Activated CD8-positive, alpha-beta memory T cell treated with anti-CD3 and anti-CD28 coated beads, Interleukin-2, amount 50 U/mL, for 1 hour (primary cell): ENCODE data around the gene POU4F1.
"Not testable (repeated sequence)": the region's sequence is repeated elsewhere in the genome, so short reads cannot be mapped to it uniquely, and the experiment has no call there.

Experiments
- DNase-seq: peaks from one replicate; pipeline ENCODE4 v3.0.0-alpha.2; 2020; ENCODE audit errors: extremely low read depth

POU4F1 gene, protein sequence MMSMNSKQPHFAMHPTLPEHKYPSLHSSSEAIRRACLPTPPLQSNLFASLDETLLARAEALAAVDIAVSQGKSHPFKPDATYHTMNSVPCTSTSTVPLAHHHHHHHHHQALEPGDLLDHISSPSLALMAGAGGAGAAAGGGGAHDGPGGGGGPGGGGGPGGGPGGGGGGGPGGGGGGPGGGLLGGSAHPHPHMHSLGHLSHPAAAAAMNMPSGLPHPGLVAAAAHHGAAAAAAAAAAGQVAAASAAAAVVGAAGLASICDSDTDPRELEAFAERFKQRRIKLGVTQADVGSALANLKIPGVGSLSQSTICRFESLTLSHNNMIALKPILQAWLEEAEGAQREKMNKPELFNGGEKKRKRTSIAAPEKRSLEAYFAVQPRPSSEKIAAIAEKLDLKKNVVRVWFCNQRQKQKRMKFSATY

DNA sequence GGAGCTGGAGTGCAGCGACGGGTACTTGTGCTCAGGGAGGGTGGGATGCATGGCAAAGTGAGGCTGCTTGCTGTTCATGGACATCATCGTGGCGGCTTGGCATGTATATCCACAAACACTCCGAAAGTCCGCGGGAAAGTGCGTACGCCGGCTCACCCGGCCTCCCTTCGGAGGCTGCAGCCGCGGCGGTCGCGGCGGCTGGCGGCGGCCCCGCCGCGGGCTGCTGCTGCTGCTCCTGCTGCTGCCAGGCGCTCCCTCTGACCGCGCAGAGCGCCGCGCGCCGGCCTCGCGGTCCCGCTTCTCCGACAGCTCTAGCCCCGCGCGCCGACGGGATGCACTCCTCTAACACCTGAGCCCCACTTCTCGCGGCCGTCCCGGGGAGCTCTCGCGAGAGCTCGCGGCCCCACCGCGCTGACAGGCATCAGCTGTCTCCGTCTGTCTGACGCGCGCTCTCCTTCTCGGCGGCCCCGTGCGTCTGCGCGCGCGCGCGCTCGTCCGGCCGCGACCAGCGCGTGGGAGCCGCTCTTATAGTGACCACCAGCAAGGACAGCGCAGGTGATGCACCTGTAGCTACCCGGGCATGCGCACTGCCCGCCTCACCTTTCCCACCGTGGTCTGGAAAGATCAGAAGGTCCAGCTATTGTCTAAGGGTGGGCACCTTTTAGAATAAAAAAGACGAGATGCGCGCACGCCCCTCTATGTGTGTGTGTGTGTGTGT, at the start of gene POU4F1:
Gene POU4F1 (minus strand): TSS at position 313 of the 718 bp plus-strand sequence. CDS start 226 bp downstream, at position 87.
- DNase-seq, result no peak

DNA sequence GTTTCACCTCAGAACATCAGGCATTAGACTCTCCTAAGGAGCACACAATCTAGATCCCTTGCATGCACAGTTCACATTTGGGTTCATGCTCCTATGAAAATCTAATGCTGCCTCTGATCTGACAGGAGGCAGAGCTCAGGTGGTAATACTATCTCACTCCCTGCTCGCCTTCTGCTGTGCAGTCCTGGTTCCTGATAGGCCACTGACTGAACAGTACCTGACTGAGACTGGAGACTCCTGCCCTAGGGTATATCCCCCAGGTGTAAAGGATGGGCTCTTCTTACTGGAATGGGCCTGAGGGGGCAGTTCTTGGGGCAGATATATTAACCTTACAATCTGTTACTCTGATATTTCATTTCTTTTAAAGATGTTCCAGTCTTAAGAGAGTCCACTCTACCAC, 49.3 kb upstream of the POU4F1 start:
- no peak for DNase-seq

DNA sequence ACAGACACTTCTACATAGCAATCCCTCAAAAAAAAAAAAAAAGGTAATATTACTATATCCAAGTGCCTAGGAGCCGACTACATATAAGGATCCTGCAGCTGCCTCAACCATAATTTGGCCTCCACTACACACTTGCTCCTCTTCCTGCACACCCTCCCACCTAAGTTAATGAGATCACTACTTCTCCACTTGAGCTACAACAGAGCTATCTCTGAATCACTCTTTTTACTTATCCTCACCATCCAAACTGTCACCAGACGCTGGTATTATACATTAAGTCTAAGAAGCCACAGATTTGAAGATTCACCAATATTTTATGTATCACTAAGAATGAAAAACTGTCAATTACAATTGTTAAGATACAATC, 47.3 kb upstream of the POU4F1 start:
- DNase-seq, result no peak

DNA sequence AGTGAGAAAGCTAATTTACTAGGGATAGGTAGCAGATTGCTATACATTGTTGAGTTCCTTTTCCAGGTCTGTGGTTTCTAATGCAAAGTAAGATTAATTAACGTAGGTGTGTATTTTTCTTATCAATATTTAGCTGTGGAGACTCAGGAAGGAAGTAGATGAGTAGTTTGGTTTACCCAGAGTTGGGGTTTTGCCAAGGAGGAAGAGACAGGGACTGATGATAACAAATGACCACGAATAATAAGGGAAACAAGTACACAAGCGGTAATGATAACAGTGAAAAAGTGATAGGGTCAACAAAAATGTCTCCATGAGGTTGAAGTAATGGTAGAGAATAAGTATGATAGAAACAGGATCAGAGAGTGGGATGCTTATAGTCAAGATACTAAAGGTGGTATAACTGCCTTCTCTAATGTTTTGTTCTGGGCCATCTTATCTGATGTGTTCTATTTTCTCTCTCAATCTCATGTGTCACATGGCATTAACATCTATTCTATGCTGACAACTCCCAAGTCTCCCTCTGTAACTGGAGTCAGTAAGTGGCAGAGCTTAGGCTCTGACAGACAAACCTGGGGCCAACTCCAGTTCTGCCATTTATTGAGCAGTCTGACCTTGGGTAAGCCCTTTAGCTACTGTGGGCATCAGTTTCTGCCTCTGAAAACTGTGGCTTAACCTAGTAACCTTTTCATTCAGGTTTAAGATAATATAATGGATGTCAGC, 46.8 kb upstream of the POU4F1 start:
- no peak for DNase-seq

DNA sequence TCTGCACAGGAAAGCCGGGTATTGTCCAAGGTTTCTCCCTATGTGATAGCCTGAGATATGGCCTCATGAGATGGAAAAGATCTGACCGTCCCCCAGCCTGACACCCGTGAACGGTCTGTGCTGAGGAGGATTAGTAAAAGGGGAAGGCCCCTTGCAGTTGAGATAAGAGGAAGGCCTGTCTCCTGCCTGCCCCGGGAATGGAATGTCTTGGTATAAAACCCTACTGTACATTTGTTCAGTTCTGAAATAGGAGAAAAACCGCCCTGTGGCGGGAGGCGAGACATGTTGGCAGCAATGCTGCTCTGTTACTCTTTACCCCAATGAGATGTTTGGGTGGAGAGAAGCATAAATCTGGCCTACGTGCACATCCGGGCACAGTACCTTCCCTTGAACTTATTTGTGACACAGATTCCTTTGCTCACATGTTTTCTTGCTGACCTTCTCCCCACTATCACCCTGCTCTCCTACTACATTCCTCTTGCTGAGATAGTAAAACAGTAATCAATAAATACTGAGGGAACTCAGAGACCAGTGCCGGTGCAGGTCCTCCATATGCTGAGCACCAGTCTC, 43.8 kb upstream of the POU4F1 start:
- DNase-seq, result not testable (repeated sequence)

DNA sequence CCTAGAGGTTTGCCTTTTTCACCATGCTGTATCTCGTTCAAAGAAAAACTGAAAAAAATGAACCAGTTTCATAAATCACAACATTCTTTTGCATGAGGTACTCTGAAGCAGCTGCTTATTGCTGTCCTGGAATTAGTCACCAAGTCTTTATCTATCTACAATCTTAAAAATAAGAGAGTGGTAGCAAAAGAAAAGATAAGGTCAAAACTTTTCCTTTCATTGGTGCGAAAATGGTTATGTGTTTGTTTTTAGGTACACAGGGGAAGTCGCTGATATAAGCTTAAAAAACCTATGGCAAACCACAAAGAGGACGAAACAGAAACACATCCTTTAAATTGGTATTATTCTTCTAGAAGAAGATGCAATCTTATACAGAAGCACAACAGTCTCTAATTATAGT, 34.9 kb upstream of the POU4F1 start:
- DNase-seq, result no peak

DNA sequence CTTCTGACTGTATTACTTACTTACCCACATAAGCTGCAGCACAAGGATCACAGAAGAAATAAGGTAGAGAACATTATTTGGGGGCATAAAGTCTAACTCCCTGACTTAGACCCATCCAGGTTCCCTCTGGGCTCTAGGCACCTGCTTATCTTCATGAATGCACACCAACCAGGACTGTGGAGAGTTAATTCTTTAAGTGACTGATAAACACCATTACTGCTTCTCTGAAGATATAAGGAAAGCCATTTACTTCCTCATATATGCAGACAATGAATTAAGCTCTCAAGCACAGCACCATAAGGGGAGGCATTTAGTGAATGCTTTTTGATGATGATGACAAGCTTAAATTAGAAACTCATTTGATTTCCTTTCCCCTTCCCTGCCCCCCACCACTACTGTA, 33.1 kb upstream of the POU4F1 start:
- no peak for DNase-seq

DNA sequence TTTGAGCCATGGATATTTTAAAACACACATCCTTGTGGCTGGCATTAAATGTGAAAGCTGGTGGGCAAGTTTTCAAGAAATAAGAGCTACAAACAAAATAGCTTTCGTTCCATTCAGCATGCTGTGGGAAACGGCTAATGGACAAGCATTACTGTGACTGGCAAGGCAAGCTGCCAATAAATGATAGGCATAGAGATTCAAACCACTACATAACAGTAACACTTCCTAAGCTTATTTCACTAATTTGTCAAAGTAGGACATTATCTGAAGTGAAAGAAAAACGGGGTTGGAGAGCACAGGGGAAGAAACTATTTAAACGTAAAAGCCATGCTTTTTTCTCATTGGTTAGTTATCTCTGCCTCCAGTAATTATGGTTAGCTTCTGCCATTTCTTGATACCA, 29.6 kb upstream of the POU4F1 start:
- no peak for DNase-seq

DNA sequence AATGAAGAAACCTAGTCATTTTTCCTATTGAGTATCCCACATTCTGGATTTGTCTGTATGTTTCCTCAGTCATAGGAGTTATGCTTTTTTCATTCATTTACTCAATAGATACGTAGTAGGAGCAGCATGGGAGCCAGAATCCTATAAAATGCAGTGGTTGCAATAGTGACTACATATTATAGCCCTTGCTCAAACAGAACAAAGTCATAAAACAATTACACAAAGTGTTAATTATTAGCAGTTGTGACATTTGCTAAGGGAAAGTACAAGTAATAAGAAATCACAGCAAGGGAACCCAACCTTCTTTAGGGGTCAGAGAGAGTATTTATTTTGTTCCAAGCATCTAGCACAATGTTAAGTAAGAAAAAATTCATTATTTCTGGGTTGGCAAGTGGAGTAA, 27.7 kb upstream of the POU4F1 start:
- no peak for DNase-seq

DNA sequence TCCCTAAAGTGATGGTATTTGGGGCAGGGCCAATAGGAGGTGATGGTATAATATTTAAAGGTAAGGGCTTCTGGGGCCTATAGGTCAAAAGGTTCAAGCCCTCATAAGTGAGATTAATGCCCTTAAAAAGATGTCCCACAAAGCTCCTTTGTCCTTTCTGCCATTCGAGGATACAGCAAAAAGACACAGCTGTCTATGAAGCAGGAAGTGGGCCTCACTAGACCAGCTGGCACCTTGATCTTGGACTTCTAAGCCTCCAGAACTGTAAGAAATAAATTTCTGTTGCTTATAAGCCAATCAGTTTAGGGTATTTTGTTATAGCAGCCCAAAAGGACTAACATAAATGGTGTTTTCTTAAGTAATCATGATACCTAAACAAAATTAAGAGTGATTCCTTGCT, 27.2 kb upstream of the POU4F1 start:
- DNase-seq, result no peak

DNA sequence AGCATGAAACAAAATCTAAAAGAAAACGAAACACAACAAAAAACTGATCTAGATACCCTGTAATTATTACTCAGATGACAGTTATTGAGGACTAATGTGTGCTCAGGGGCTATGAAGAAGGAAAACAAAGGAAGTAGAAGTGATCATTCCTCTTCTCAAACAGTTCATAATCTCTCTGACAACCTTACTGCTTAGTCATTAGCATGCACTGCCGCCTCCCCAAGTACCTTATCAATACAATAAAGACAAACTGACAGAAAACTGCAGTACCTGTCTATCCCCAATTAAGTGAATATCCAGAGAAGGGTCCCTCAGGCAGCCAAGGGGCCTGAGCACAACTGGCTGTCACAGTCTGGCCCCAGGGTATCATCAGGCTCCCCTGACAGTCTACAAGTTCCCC, 22.0 kb upstream of the POU4F1 start:
- no peak for DNase-seq

DNA sequence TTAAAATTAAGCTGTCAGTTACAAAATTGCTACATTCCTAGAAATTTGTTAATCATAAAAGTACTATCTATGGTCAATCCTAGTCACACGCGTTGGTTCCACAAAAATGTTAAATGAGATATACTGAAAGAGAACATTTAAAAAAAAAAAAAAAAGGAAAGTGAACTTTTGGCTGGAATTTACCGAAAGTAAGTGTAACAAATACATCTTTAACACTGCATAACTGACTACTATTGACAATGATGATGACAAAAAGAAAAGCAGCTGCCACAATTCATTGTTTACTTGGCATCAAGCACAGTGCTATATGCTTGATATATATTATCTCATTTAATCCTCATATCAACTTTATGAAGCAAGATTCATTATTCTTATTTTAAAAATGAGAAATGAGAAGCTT, 19.8 kb upstream of the POU4F1 start:
- DNase-seq, result no peak

DNA sequence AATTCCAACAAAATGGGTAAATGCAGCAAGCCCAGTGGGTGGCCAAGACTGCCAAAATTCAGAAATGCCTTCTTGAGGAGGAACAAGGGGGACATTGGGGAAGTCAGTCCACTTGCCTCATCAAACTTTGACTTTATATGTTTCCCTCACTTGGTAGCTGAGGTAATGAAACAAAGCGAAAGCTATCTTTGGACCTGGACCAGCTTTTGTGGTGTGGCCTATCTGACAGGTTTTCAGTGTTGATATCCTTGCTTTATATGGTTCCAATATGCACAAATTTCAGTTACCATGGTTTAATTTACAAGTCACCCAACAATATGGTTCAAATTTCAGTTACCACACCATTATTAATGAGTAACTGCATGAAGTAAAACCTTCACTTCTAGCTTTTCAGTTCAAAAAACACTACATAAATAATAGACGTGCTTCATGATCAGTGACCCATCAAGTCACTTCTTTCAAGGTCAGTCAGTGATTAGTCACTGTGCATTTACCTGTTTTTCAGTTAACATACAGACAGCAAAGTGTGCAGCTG, 17.7 kb upstream of the POU4F1 start:
- no peak for DNase-seq

DNA sequence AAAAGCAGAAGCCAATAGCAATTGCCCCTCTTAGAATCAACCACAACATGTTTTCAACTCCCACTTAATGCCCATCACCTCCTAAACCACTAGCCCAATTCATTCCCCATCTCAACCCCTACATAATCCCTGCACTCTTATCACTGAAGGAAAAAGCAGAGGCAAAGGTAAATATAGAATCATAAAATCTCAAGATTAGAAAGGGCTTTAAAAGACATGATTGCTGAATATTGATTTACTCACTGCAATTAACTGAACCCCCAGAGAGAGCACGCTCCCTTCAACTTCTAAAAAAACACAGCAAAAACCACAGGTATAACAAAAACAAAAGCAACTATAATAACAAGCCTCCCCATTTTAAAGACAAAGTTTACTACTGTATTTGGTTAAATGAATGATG, 15.1 kb upstream of the POU4F1 start:
- no peak for DNase-seq

DNA sequence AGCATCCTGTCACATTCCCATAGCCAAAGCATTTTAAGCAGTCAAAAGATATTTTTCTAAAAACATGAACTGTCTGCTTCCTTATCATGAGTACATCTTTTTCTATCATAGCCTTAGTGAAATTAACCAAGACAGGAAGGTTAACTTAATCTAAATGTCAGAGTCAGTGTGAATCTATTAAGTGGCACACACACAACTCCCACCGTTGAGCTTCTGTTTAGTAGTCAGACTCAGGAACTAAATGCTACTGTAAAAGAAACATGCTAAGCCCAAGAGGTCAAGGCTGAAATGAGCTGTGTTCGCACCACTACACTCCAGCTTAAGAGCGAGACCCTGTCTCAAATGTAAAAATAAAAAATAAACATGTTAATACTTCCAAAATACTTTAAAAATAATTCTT, 7.7 kb upstream of the POU4F1 start:
- no peak for DNase-seq

DNA sequence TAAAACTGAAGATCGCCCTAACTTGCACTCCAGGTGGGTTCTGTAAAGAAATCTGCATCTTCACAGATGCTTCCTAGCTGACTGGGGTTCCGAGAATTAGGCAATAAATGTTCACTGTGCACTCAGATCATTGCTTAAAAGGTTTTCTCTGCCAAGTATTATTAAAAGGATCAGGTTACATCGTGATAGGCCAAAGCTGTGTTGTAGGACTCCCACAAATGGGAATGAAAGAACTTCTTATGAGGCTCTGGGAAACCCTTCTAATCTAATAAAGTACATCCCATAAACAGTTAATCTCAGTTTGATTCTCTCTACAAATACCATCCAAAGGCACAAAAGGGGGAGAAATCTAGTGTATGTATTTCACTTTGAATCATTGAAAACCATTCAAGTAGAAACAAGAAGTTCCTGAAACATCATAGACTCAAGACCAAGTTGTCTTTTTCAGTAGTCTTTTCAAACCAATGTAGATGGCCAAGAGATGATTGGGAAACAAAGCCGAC, 7.1 kb upstream of the POU4F1 start:
- DNase-seq, result no peak

DNA sequence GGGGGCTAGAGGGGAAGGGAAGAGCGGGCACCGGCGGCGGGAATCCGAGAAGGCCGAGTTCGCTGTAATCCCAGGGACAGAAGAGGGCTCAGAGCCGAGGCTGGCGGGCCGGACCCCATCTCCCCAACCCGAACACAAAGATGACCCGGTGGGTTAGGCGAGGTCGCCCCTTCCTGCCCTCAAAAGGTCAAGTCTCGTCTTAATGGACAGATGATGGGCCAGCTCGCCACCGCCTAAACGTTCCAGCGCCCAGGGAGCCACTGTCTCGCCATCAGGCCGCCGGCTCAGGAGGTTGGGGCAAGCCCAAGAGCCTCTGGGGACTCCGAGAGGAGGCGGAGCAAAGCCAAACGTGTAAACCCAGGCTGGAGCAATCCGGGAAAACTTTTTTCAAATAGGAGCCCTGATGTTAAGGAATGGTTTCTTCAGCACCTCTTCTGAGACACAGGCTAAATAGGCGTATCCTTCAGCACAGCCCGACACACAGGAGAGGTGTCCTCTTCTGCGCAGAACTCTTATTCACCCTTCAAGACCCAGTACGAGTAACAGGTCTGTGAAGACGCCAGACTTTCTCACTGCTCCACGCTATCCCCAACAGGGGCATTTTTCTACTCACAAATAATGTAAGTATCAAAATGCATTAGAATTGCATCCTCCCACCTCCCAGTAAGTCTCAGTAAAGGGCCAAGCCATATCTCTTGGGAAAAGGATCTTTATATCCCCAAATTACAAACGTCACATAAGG, 6.3 kb upstream of the POU4F1 start:
- no peak for DNase-seq

DNA sequence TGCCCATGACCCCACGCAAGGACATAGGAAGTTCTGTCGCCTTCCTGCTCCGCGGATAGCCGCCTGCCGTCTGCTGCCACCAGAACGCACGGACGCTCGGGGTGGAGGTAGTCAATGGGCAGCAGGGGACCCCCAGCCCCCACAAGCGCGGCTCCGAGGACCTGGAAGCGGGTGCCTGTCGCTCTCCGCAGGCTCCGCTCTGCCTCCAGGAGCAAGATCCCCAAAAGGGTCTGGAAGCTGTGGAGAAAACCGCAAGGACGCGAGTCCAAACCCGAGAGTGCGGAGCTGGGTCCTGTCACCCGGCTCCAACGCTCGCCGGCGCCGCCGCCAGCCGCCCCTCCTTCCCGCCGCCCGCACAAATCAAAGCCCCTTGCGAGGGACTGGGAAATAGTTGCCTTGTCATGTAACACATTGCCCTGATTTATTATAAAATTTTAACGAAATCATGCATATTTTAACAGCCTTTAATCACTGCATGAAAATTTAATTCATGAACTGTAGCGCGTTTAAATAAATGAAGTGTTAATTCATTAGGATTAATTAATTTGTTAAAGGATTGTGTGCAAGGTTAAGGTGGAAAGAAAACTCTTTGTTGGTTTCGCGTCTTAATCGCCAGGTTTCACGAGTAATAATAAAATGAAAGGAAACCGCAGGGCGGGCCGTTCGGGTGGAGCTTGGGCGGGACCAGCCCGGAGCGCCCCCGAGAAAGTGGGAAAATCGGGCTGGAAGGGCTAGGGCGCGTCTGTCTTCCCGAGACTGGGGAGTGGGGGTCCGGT, 5.5 kb upstream of the POU4F1 start:
- no peak for DNase-seq

DNA sequence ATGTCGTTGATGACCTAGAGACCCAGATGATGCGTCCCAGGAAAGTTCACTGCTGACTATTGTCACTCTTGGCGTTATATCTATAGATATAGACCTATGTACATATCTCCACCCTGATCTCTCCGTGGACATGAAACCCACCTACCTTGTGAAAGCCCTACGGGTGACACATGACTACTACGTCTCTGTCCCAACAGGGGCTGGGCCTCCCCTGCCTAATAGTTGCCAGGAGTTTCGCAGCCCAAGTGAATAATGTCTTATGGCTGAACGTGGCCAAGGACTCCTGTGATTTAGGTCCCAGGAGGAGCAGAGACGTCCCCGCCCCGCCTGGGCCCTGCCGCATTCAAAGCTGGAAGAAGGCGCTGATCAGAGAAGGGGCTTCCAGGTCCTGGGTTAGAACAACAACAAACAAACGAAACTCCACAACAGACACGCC, 4.9 kb upstream of the POU4F1 start:
- no peak for DNase-seq
